DOHH2 (cell line): ENCODE measurements around the gene PDE3B.
"Not testable (repeated sequence)": the region's sequence is repeated elsewhere in the genome, so short reads cannot be mapped to it uniquely, and the experiment has no call there.

Experiments
- H3F3A ChIP-seq: fragments of 200-600 bp; sonication (generic), shearing (Covaris generic); 2 replicates; pipeline ENCODE4 v1.6.0; 2016; ENCODE audit warnings: antibody characterized with exemption, mild to moderate bottlenecking; ENCODE audit not compliant: control insufficient read depth, insufficient read depth
- H3K27ac ChIP-seq: fragments of 200-600 bp; sonication (generic); 2 replicates; pipeline ENCODE4 v1.5.1; 2014; ENCODE audit warnings: low read depth, mild to moderate bottlenecking, low read length, moderate library complexity
- H3K27me3 ChIP-seq: fragments of 200-600 bp; sonication (generic); 2 replicates; pipeline ENCODE4 v1.6.1; 2014; ENCODE audit warnings: mild to moderate bottlenecking, low read length, mixed read lengths; ENCODE audit not compliant: control insufficient read depth
- H3K36me3 ChIP-seq: fragments of 200-600 bp; sonication (generic); 2 replicates; pipeline ENCODE4 v1.6.1; 2014; ENCODE audit warnings: mild to moderate bottlenecking, low read length, moderate library complexity, mixed read lengths; ENCODE audit not compliant: control insufficient read depth
- H3K4me1 ChIP-seq: fragments of 200-600 bp; sonication (generic); 2 replicates; pipeline ENCODE4 v1.6.1; 2014; ENCODE audit warnings: mild to moderate bottlenecking, low read length, mixed read lengths; ENCODE audit not compliant: control insufficient read depth
- H3K4me2 ChIP-seq: fragments of 200-600 bp; sonication (generic); 2 replicates; pipeline ENCODE4 v1.6.0; 2014; ENCODE audit warnings: mild to moderate bottlenecking, low read length, moderate library complexity
- H3K4me3 ChIP-seq: fragments of 200-600 bp; sonication (generic); 2 replicates; pipeline ENCODE4 v1.5.1; 2014; ENCODE audit warnings: mild to moderate bottlenecking, low read length, mixed read lengths
- H3K79me2 ChIP-seq: fragments of 200-600 bp; sonication (generic); 2 replicates; pipeline ENCODE4 v1.6.1; 2014; ENCODE audit warnings: mild to moderate bottlenecking, low read length, mixed read lengths; ENCODE audit not compliant: control insufficient read depth
- H3K9me2 ChIP-seq: fragments of 200-600 bp; sonication (generic); replicated peaks from 2 replicates; pipeline ENCODE4 v1.6.1; 2014; ENCODE audit warnings: mild to moderate bottlenecking, low read length, mixed read lengths; ENCODE audit not compliant: control insufficient read depth
- H3K9me3 ChIP-seq: fragments of 200-600 bp; sonication (generic); 2 replicates; pipeline ENCODE4 v1.6.1; 2014; ENCODE audit warnings: antibody characterized with exemption, low read length, mixed read lengths; ENCODE audit not compliant: control insufficient read depth, insufficient read depth
- H4K20me1 ChIP-seq: fragments of 200-600 bp; sonication (generic); 2 replicates; pipeline ENCODE4 v1.6.0; 2014; ENCODE audit warnings: low read depth, mild to moderate bottlenecking, antibody characterized with exemption, low read length, moderate library complexity; ENCODE audit not compliant: control insufficient read depth, insufficient read depth
- EZH2phosphoT487 ChIP-seq: fragments of 200-600 bp; sonication (generic); IDR thresholded peaks from 2 replicates; pipeline ENCODE4 v1.6.1; 2017; ENCODE audit warnings: borderline replicate concordance, mild to moderate bottlenecking, antibody characterized with exemption, low read length, moderate library complexity, mixed read lengths
- TF ChIP-seq, protein P1 (sequence below): fragments of 200-600 bp; sonication (generic); IDR thresholded peaks from one replicate; pipeline ENCODE4 v1.5.1; 2014; ENCODE audit warnings: antibody characterized with exemption, mild to moderate bottlenecking, low read depth, low read length; ENCODE audit not compliant: poor library complexity, severe bottlenecking

Gene PDE3B

DNA sequence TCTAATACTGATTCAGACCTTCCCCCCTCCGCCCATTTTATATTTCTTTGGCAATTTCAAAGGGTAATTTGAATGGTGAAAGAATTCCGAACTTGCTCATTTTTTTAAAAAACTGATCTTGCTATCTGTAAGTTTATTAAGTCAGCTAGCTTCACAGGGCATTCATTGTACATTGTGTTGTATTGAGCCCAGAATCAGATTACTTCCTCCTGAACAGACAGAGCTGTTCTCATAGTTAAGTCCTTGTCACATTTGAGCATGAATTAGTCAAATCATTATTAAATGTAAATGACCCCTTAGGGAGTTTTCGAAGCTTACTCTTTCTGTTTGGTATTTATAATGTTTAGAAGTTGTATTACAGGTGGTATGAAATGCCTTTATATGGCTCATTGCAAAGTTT, 214.0 kb downstream of the PDE3B start:
- Histone ChIP-seq H3K4me3 (no peak overlapping the region), H3K4me1 (no peaks in the 10 kb centered on the region), H4K20me1 (no peaks in the 10 kb centered on the region), H3F3A (no peaks in the 10 kb centered on the region), H3K27me3 (peaks cover 3% of the 10 kb centered on the region; the same call in 1 of the 2 replicates), H3K79me2 (no peaks in the 10 kb centered on the region), H3K36me3 (no peaks in the 10 kb centered on the region), H3K27ac (no peak overlapping the region), H3K9me2 (no peaks in the 10 kb centered on the region), H3K4me2 (no peak overlapping the region), H3K9me3 (no peaks in the 10 kb centered on the region)
- no peak for TF ChIP-seq EZH2phosphoT487
- TF ChIP-seq, protein P1, sequence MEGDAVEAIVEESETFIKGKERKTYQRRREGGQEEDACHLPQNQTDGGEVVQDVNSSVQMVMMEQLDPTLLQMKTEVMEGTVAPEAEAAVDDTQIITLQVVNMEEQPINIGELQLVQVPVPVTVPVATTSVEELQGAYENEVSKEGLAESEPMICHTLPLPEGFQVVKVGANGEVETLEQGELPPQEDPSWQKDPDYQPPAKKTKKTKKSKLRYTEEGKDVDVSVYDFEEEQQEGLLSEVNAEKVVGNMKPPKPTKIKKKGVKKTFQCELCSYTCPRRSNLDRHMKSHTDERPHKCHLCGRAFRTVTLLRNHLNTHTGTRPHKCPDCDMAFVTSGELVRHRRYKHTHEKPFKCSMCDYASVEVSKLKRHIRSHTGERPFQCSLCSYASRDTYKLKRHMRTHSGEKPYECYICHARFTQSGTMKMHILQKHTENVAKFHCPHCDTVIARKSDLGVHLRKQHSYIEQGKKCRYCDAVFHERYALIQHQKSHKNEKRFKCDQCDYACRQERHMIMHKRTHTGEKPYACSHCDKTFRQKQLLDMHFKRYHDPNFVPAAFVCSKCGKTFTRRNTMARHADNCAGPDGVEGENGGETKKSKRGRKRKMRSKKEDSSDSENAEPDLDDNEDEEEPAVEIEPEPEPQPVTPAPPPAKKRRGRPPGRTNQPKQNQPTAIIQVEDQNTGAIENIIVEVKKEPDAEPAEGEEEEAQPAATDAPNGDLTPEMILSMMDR, result no peak

DNA sequence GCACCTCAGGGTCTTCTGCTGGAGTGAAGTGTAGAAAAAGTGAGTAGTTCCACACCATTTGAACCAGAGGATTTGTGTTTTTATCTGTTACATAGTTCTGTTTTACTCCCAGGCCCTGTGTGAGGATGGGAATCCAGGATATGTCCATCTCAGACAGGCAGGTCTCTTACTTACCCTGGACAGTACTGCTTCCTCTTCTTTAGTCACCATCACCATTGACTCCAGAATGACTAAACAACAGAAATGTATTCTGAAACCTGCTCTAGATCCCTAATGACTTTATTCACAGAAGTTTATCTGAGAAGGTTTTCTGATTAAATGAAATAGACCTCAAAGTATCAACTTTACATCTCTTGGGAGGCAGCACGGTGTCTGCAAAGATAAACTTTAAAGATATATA, 214.8 kb downstream of the PDE3B start:
- no peaks in the 10 kb centered on the region for H4K20me1 ChIP-seq
- H3K9me3 ChIP-seq, result no peaks in the 10 kb centered on the region
- H3K4me2 ChIP-seq, result no peak overlapping the region
- TF ChIP-seq EZH2phosphoT487, result no peak
- TF ChIP-seq, protein P1, result no peak
- no peaks in the 10 kb centered on the region for H3K4me1 ChIP-seq
- H3K27ac ChIP-seq, result no peak overlapping the region
- no peaks in the 10 kb centered on the region for H3F3A ChIP-seq
- no peaks in the 10 kb centered on the region for H3K9me2 ChIP-seq
- H3K27me3 ChIP-seq, result peaks cover 3% of the 10 kb centered on the region; the same call in 1 of the 2 replicates
- H3K4me3 ChIP-seq, result no peak overlapping the region
- H3K79me2 ChIP-seq, result no peaks in the 10 kb centered on the region
- H3K36me3 ChIP-seq, result no peaks in the 10 kb centered on the region

DNA sequence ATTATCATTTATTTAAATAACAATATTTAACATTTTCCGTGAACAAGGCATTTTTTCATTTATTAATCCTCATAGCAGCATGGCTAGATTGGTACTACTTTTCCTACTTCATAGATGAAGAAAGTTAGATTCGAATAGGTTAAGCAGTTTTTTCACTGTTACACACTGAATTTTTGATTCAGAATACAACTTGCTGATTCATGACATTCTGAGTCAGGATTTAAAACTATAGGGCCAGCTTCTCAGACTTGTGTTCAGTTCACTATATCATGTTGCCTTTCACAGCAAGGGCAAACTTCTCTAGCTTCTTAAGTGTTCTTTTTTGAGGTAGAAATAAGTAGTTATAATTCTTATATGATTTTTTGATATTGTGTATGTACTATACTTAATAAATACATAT, 216.9 kb downstream of the PDE3B start:
- H3K9me3 ChIP-seq, result no peaks in the 10 kb centered on the region
- H3K4me3 ChIP-seq, result no peak overlapping the region
- H3K27me3 ChIP-seq, result peaks cover 3% of the 10 kb centered on the region; the same call in 1 of the 2 replicates
- no peaks in the 10 kb centered on the region for H3K36me3 ChIP-seq
- no peak for TF ChIP-seq EZH2phosphoT487
- no peaks in the 10 kb centered on the region for H3K9me2 ChIP-seq
- no peak overlapping the region for H3K27ac ChIP-seq
- no peaks in the 10 kb centered on the region for H3K79me2 ChIP-seq
- no peak overlapping the region for H3K4me2 ChIP-seq
- no peaks in the 10 kb centered on the region for H4K20me1 ChIP-seq
- H3K4me1 ChIP-seq, result no peaks in the 10 kb centered on the region
- H3F3A ChIP-seq, result no peaks in the 10 kb centered on the region

DNA sequence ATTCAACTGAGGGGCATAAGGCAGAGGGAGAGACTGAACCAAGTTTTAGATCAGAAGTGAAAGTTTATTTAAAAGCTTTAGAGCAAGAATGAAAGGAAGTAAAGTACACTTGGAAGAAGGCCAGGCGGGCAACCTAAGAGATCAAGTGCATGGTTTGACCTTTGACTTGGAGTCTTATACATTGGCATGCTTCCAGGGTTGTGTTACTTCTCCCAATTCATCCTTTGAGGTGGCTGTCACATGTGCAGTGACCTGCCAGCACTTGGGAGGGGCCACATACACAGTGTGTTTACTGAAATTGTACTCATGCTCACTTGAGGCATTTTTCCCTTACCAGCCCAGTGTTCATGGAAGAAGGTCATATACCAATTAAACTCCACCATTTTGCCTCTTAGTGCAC, 218.1 kb downstream of the PDE3B start:
- H3K9me2 ChIP-seq, result no peaks in the 10 kb centered on the region
- H3K27me3 ChIP-seq, result no peaks in the 10 kb centered on the region; the same call in 1 of the 2 replicates
- H3K9me3 ChIP-seq, result no peaks in the 10 kb centered on the region
- TF ChIP-seq, protein P1, result no peak
- no peak for TF ChIP-seq EZH2phosphoT487
- no peak overlapping the region for H3K4me2 ChIP-seq
- H3K79me2 ChIP-seq, result no peaks in the 10 kb centered on the region
- no peaks in the 10 kb centered on the region for H3F3A ChIP-seq
- no peaks in the 10 kb centered on the region for H3K4me1 ChIP-seq
- no peak overlapping the region for H3K4me3 ChIP-seq
- no peaks in the 10 kb centered on the region for H3K36me3 ChIP-seq
- H3K27ac ChIP-seq, result no peak overlapping the region
- no peaks in the 10 kb centered on the region for H4K20me1 ChIP-seq

DNA sequence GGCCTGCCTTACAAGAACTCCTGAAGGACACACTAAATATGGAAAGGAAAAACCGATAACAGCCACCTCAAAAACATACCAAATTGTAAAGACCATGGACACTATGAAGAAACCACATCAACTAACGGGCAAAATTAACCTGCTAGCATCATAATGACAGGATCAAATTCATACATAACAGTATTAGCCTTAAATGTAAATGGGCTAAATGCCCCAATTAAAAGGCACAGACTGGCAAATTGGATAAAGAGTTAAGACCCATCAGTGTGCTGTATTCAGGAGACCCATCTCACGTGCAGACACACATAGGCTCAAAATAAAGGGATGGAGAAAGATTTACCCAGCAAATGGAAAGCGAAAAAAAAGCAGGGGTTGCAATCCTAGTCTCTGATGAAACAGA, 220.2 kb downstream of the PDE3B start:
- H3K79me2 ChIP-seq, H3K9me3 ChIP-seq, H4K20me1 ChIP-seq, H3K4me2 ChIP-seq, H3K27ac ChIP-seq, H3K27me3 ChIP-seq, H3K36me3 ChIP-seq, H3K9me2 ChIP-seq, H3K4me1 ChIP-seq, H3F3A ChIP-seq, H3K4me3 ChIP-seq: not testable (repeated sequence)
